T-cell (primary cell): Measurements from ENCODE around the gene SOX2. TPM values are rescaled to one million over a fixed set of nuclear protein-coding genes. Genes with fewer than 3 reads are reported as not detected.

ENCODE experiments used
- ATAC-seq, 4 experiments: fragments of 200-7000 bp in 3 of 4; fragments of 150-1000 bp in 1 of 4; cut with Tn5 transposase; replicated peaks in 1 of 4; 1 replicate in 3 of 4; 2 replicates in 1 of 4; pipeline ENCODE4 v1.10.0; 2021; ENCODE audit warnings: moderate library complexity in 3 of 4, mild to moderate bottlenecking in 2 of 4, moderate number of reproducible peaks in 1 of 4
- CTCF ChIA-PET, 2 donors: fragments of 300-600 bp; sonication (Branson Sonifier 250); formaldehyde crosslinking; loops; one replicate each; lab custom pipeline; 2022; ENCODE audit warnings: antibody characterized with exemption in 2 of 2; lab: Charles Lee
- POLR2A ChIA-PET, 2 donors: fragments of 300-600 bp; sonication (Branson Sonifier 250); formaldehyde crosslinking; loops; one replicate each; lab custom pipeline; 2022; ENCODE audit warnings: antibody characterized with exemption in 2 of 2; lab: Charles Lee
- DNase-seq, 35 experiments: peaks; one replicate each; pipeline versions ENCODE4 v3.0.0 to v3.0.0-alpha.2; 2013 to 2023
- H3K27ac ChIP-seq: one replicate; pipeline ENCODE4 v1.5.1; 2013; ENCODE audit warnings: low read length
- H3K27me3 ChIP-seq, 2 experiments: replicated peaks in 1 of 2; 1 replicate in 1 of 2; 2 replicates in 1 of 2; pipeline versions ENCODE4 v1.6.1 to v1.7.0; 2013; ENCODE audit warnings: low read length in 1 of 2, mixed read lengths in 1 of 2; ENCODE audit not compliant: control insufficient read depth in 2 of 2, insufficient read depth in 2 of 2; ENCODE audit errors: extremely low read depth in 1 of 2
- H3K36me3 ChIP-seq, 2 donors: 1 replicate in 1 of 2; 2 replicates in 1 of 2; pipeline versions ENCODE4 v1.6.1 to v1.7.0; 2013; ENCODE audit warnings: low read length in 1 of 2; ENCODE audit not compliant: control insufficient read depth in 2 of 2, insufficient read depth in 1 of 2; ENCODE audit errors: extremely low read depth in 1 of 2
- H3K4me1 ChIP-seq, 2 experiments: 1 replicate in 1 of 2; 2 replicates in 1 of 2; pipeline versions ENCODE4 v1.6.1 to v1.7.0; 2013; ENCODE audit warnings: low read length in 2 of 2, mixed read lengths in 1 of 2; ENCODE audit not compliant: insufficient read depth in 2 of 2, control insufficient read depth in 1 of 2; ENCODE audit errors: extremely low read depth in 1 of 2
- H3K4me3 ChIP-seq, 2 donors: 1 replicate in 1 of 2; 2 replicates in 1 of 2; pipeline versions ENCODE4 v1.5.1 to v1.7.0; 2013; ENCODE audit warnings: mild to moderate bottlenecking in 2 of 2, low read length in 1 of 2, moderate library complexity in 1 of 2; ENCODE audit not compliant: control insufficient read depth in 1 of 2; ENCODE audit errors: extremely low read depth in 1 of 2
- H3K9me3 ChIP-seq: 2 replicates; pipeline ENCODE4 v1.7.0; 2013
- H3K27ac Mint-ChIP-seq, 2 donors: one replicate each; pipeline ENCODE4 v1.8.0; 2020 to 2021; ENCODE audit warnings: mild to moderate bottlenecking in 2 of 2, mixed read lengths in 2 of 2
- H3K27me3 Mint-ChIP-seq, 2 donors: one replicate each; pipeline ENCODE4 v1.8.0; 2021 to 2022; ENCODE audit warnings: mixed read lengths in 2 of 2
- H3K36me3 Mint-ChIP-seq: one replicate; pipeline ENCODE4 v1.8.0; 2021; ENCODE audit warnings: mixed read lengths
- H3K4me1 Mint-ChIP-seq, 3 donors: one replicate each; pipeline ENCODE4 v1.8.0; 2020 to 2022; ENCODE audit warnings: mixed read lengths in 3 of 3, mild to moderate bottlenecking in 1 of 3
- H3K4me3 Mint-ChIP-seq, 3 donors: one replicate each; pipeline ENCODE4 v1.8.0; 2020 to 2022; ENCODE audit warnings: mild to moderate bottlenecking in 3 of 3, mixed read lengths in 3 of 3, moderate library complexity in 3 of 3
- H3K9me3 Mint-ChIP-seq, 3 donors: one replicate each; pipeline ENCODE4 v1.8.0; 2020 to 2022; ENCODE audit warnings: mixed read lengths in 3 of 3
- WGBS: methylation state at CpG from one replicate; pipeline ENCODE4 v1.1.5; 2013; ENCODE audit warnings: missing lambda C conversion rate; ENCODE audit not compliant: insufficient coverage; 5-methylcytosine and 5-hydroxymethylcytosine counted together
- total RNA-seq, 35 experiments: library from RNA in 6 of 35; stranded (reverse) in 6 of 35; fragments of 120-200 nt in 1 of 35; gene quantifications; one replicate each; pipeline versions ENCODE4 v1.2.1 to v1.2.4 and lab custom pipeline; 2013 to 2026

The SOX2 gene
- total RNA-seq, 5 donors from 2014 or later (not counting 1 experiment from before 2014, with no cell fraction given) = 0.18 to 0.28 (median 0.26) TPM; not detected in 2

GRCh38 chr3:181719991-181720680 is 8.4 kb downstream of the SOX2 start:
- Mint-ChIP-seq H3K9me3 (peaks cover 4 to 23% (median 23%) of the 10 kb centered on the region in 3 donors), H3K27ac (no peak overlapping the region), H3K27me3 (peaks cover 85 to 96% of the 10 kb centered on the region in 2 donors), H3K4me3 (no peak overlapping the region), H3K36me3 (peaks cover 8% of the 10 kb centered on the region), H3K4me1 (peaks cover 0 to 4% (median 0%) of the 10 kb centered on the region in 3 donors)
- peaks cover 43 to 48% of the 10 kb centered on the region in 2 experiments for H3K27me3 ChIP-seq
- H3K4me3 ChIP-seq = no peak overlapping the region
- no peaks in the 10 kb centered on the region for H3K36me3 ChIP-seq
- ATAC-seq = no peak
- ChIA-PET CTCF (no interaction called here), POLR2A (no interaction called here)
- no peaks in the 10 kb centered on the region for H3K4me1 ChIP-seq
- H3K9me3 ChIP-seq = no peaks in the 10 kb centered on the region
- H3K27ac ChIP-seq = no peak overlapping the region
- 16% methylated on average over 11 of the region's 23 CpGs for WGBS
- DNase-seq = no peak

GRCh38 chr3:181721046-181721875 is 9.5 kb downstream of the SOX2 start:
- no peak for ATAC-seq
- no peak for DNase-seq
- no peaks in the 10 kb centered on the region for H3K36me3 ChIP-seq
- peaks cover 0 to 3% of the 10 kb centered on the region in 2 experiments for H3K4me1 ChIP-seq
- Mint-ChIP-seq H3K9me3 (peaks cover 4 to 22% (median 21%) of the 10 kb centered on the region in 3 donors), H3K27me3 (peaks cover 82 to 96% of the 10 kb centered on the region in 2 donors), H3K36me3 (peaks cover 8% of the 10 kb centered on the region), H3K27ac (no peak overlapping the region), H3K4me3 (no peak overlapping the region), H3K4me1 (peaks cover 0 to 6% (median 2%) of the 10 kb centered on the region in 3 donors)
- CTCF ChIA-PET = interaction anchor here in 1 of 2 donors (1.7 kb wide), 1 partner anchor 15 kb away, joined by 3 read pairs; no protein-coding TSS in a partner anchor
- POLR2A ChIA-PET = no interaction called here
- peaks cover 38 to 53% of the 10 kb centered on the region in 2 experiments for H3K27me3 ChIP-seq
- no CpG with 5 or more reads among the region's 4 CpGs for WGBS
- H3K9me3 ChIP-seq = no peaks in the 10 kb centered on the region
- no peak overlapping the region for H3K27ac ChIP-seq
- no peak overlapping the region for H3K4me3 ChIP-seq

GRCh38 chr3:181722156-181722555 is 10.4 kb downstream of the SOX2 start:
- no peaks in the 10 kb centered on the region for H3K9me3 ChIP-seq
- H3K27me3 ChIP-seq = peaks cover 36 to 62% of the 10 kb centered on the region in 2 experiments
- ChIA-PET POLR2A (no interaction called here), CTCF (interaction anchor here (0.7 to 1.7 kb wide), 2 partner anchors 16 to 994 kb away, joined by 3 read pairs; no protein-coding TSS in a partner anchor)
- no peak for DNase-seq
- peaks cover 82 to 97% of the 10 kb centered on the region in 2 donors for H3K27me3 Mint-ChIP-seq
- peaks cover 8% of the 10 kb centered on the region for H3K36me3 Mint-ChIP-seq
- no peak overlapping the region for H3K4me3 Mint-ChIP-seq
- H3K27ac Mint-ChIP-seq = no peak overlapping the region
- H3K9me3 Mint-ChIP-seq = peaks cover 4 to 22% (median 21%) of the 10 kb centered on the region in 3 donors
- ATAC-seq = no peak
- no peak overlapping the region for H3K4me3 ChIP-seq
- WGBS = no CpG with 5 or more reads among the region's 4 CpGs
- H3K36me3 ChIP-seq = no peaks in the 10 kb centered on the region
- peaks cover 5 to 10% (median 6%) of the 10 kb centered on the region in 3 donors for H3K4me1 Mint-ChIP-seq
- H3K27ac ChIP-seq = no peak overlapping the region
- peaks cover 0 to 12% of the 10 kb centered on the region in 2 experiments for H3K4me1 ChIP-seq

- ChIA-PET CTCF (interaction anchor here in 1 of 2 donors (1.7 kb wide), 1 partner anchor 17 kb away, joined by 3 read pairs; no protein-coding TSS in a partner anchor), POLR2A (no interaction called here)
- no peak for DNase-seq
- Mint-ChIP-seq H3K27ac (no peak overlapping the region), H3K9me3 (peaks cover 4 to 22% (median 21%) of the 10 kb centered on the region in 3 donors), H3K27me3 (peaks cover 83 to 96% of the 10 kb centered on the region in 2 donors), H3K4me1 (peaks cover 5 to 16% (median 13%) of the 10 kb centered on the region in 3 donors), H3K36me3 (peaks cover 8% of the 10 kb centered on the region), H3K4me3 (no peak overlapping the region)
- H3K36me3 ChIP-seq = no peaks in the 10 kb centered on the region
- WGBS = 10% methylated on average over 2 of the region's 11 CpGs
- H3K9me3 ChIP-seq = no peaks in the 10 kb centered on the region
- ATAC-seq = no peak
- peak overlapping the region in 1 of 2 donors; percentile 19 for H3K4me3 ChIP-seq
- peaks cover 38 to 69% of the 10 kb centered on the region in 2 experiments for H3K27me3 ChIP-seq
- H3K4me1 ChIP-seq = peaks cover 0 to 18% of the 10 kb centered on the region in 2 experiments
- no peak overlapping the region for H3K27ac ChIP-seq
These were observed 11.2 kb downstream of the SOX2 start for GRCh38 chr3:181722766-181723425.

GRCh38 chr3:181723625-181724191 is 12.0 kb downstream of the SOX2 start:
- CTCF ChIA-PET = no interaction called here
- H3K4me3 ChIP-seq = peak overlapping the region in 1 of 2 donors; percentile 19
- 18% methylated on average over 16 of the region's 27 CpGs for WGBS

More at GRCh38 chr3:181723625-181724191, 12.0 kb downstream of the SOX2 start:
- peaks cover 5 to 16% (median 16%) of the 10 kb centered on the region in 3 donors for H3K4me1 Mint-ChIP-seq
- DNase-seq = no peak
- ATAC-seq = no peak
- H3K36me3 Mint-ChIP-seq = peaks cover 8% of the 10 kb centered on the region
- H3K9me3 ChIP-seq = no peaks in the 10 kb centered on the region
- peaks cover 0 to 18% of the 10 kb centered on the region in 2 experiments for H3K4me1 ChIP-seq
- peaks cover 38 to 72% of the 10 kb centered on the region in 2 experiments for H3K27me3 ChIP-seq
- H3K9me3 Mint-ChIP-seq = peaks cover 4 to 26% (median 21%) of the 10 kb centered on the region in 3 donors
- no peaks in the 10 kb centered on the region for H3K36me3 ChIP-seq
- POLR2A ChIA-PET = no interaction called here
- no peak overlapping the region for H3K4me3 Mint-ChIP-seq
- H3K27ac Mint-ChIP-seq = no peak overlapping the region
- H3K27me3 Mint-ChIP-seq = peaks cover 83 to 96% of the 10 kb centered on the region in 2 donors
- no peak overlapping the region for H3K27ac ChIP-seq
